Hematopoietic multipotent progenitor cell treated with erythropoietin and hydrocortisone succinate and interleukin-3 and kit ligand, for 8 days (in vitro differentiated cells): ENCODE measurements around the gene AKNAD1.
A peak's percentile ranks its signal among the peaks of the same experiment; 100 is the strongest.

Experiments
- DNase-seq: peaks from one replicate; pipeline ENCODE4 v3.0.0-alpha.2; 2015

AKNAD1 gene

GRCh38 chr1:108830119-108831008 lies 26.5 kb downstream of the AKNAD1 start:
- DNase-seq = no peak

DNA sequence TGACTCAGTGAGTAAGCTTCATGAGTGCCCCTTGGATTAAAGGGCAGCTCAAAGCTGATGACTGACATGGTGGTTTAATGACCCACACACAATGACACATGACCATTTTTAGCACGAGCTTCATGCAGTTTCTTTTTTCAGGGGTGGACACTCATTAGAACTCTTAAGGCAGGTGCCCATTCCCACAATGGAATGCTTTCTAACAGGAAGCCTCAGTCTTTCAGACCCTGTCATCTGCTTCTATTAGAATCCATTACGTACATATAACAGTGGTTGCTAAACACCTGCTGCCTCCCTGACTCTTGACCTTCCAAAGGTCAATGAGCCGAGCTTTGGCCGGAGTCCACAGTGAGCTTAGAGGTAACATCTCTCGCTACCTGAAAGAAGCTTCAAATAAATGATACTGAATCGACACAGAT lies 27.4 kb downstream of the AKNAD1 start:
- no peak for DNase-seq

DNA sequence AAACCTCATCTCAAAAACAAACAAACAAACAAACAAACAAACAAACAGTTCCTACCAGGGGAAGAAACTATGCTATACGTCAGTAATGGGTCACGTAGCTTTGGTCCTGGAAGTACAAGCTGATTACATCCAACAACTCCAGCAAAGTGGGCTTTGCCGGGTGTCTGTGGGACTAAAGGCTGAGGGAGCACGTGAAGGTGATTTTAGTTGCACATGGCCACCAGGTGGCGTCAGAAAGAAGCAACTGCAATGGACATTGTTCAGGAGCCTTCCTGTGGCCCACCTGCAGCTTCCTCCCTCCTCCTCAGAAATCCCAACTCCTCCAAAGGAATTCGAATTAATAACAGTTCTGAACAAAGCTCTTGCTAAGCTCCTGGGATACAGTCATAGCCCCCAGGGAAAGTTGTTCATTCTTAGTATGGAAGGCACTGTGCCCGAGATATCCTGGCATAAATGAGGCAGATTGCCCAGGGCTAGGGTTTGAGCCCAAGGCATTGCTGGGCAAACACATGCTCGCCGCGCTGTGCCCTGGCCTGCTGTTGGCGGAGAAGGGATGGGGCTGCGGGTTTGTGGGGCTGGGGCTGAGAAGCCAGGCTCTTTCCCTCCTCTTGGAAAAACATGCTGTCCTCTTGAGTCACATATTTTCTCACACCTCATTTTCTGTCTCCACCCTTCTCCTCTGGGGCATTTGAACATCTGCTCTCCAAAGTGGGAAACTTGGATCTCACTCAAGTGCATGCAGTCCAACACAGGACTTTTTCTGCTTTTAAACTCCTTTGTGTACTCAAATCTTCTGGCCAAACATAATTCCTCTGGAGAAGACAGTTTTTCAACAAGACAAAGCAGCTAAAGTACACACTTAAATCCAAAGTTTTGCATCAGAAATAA lies 28.6 kb downstream of the AKNAD1 start:
- peak; percentile 75 for DNase-seq

DNA sequence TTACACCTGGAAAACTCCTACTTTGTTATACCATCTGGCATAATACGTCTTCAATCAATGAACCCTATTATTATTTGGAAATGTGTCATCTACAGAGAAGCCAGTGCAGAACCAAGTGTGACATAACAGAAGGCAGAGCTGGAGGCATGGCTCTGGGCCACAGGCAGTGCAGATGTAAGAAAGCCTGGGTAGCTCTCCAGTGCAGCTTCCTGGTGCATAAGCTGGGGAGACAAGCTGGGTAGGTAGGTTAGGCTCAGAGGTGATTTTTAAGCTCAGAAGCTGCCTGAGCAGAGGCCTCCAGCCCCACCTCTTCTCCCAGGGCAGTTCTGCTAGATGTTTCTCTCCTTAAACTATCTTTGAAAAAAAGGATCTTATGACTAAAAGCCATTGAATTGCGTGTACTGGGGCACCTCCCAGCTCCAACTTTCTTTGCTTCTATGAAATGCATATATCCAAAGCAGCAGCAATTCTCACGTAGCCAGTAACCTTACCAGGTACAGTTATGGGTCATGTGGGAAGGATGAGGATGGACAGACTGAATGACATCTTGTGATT lies 30.7 kb downstream of the AKNAD1 start:
- no peak for DNase-seq

GRCh38 chr1:108824051-108824450 lies 32.8 kb downstream of the AKNAD1 start:
- DNase-seq = no peak

GRCh38 chr1:108823632-108824031 lies 33.3 kb downstream of the AKNAD1 start:
- no peak for DNase-seq

GRCh38 chr1:108819878-108820277 lies 37.0 kb downstream of the AKNAD1 start:
- DNase-seq = no peak

GRCh38 chr1:108817811-108818210 lies 39.1 kb downstream of the AKNAD1 start:
- DNase-seq = no peak

DNA sequence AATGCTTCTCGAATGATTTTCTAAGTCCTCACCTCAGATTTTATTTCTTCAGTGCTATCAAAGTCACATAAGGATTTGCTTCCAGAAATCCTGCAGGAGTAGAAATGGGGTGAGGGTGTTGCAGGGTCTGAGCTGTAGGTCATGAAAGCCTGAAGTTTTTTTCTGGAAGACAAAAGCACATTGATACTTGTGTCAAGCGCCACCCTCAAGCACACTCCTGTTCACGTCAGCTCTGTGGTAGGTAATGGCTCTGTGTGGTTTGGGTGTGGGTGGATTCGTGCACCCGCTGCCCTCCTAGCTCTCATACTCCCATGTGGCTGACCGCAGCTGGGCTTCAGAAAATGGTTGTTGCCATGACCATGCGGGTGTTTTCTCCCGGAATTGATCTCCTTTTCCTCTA lies 39.9 kb downstream of the AKNAD1 start:
- DNase-seq = no peak

- DNase-seq = no peak
Observed at GRCh38 chr1:108816049-108816893, 40.6 kb downstream of the AKNAD1 start.

- DNase-seq = no peak
Observed at GRCh38 chr1:108815566-108815965, 41.3 kb downstream of the AKNAD1 start.

GRCh38 chr1:108814343-108815125 lies 42.4 kb downstream of the AKNAD1 start:
- no peak for DNase-seq

- DNase-seq = no peak
Observed at GRCh38 chr1:108813326-108813725, 43.6 kb downstream of the AKNAD1 start.

- DNase-seq = no peak
Observed at GRCh38 chr1:108811611-108812010, 45.3 kb downstream of the AKNAD1 start.

DNA sequence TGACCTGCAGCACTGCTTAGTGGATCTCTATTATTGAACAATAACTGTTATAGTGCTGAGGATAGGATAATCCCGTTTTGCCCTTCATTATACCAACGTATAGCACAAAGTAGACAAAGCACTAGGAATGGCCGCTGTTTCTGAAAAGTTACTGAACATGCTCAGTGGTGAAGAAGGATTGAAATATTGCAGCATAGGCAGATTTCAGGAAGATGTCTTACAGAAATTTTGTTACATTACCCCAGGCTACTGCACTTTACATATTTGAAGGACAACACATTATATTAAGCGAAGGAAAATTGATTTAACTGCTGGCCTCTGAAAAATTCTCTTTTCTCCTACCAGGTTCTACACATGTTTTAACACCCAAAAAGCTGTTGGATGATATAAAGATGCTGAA lies 48.5 kb downstream of the AKNAD1 start:
- no peak for DNase-seq

- no peak for DNase-seq
Observed at GRCh38 chr1:108803548-108803947, 53.3 kb downstream of the AKNAD1 start.

GRCh38 chr1:108801101-108801500 lies 55.8 kb downstream of the AKNAD1 start:
- no peak for DNase-seq

DNA sequence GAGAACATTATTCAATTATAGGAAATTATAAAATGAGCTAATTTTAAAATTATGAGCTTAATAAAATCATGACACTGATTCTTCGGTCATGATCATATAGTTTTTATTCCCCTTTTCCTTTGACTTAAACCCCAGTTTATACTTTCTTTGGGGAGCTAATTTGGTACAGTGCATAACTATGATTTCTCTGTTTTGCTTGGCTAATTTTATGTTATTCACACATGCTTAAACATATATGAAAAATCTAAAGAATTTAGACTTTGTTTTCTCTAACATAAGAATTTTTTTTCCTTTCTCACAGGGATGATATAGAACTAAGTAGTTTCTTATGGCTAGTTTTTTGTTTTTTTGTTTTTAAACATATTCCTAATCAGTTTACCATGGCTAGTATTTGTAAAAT lies 57.9 kb downstream of the AKNAD1 start:
- DNase-seq = no peak

DNA sequence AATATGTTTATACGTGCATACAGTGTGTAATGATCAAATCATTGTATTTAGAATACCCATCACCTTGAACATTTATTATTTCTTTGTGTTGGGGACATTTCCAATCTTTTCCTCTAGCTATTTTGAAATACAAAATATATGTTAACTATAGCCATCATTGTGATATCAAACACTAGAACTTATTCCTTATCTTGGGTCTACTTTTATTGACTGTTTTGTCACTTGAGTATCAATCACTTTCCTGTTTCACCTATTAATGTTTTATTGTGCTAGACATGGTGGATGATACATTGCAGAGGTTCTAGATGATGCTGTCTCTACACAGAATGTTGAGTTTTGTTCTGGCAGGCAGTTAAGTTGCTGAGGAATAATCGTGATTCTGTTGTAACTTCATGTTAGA lies 64.5 kb downstream of the AKNAD1 start:
- DNase-seq = no peak

DNA sequence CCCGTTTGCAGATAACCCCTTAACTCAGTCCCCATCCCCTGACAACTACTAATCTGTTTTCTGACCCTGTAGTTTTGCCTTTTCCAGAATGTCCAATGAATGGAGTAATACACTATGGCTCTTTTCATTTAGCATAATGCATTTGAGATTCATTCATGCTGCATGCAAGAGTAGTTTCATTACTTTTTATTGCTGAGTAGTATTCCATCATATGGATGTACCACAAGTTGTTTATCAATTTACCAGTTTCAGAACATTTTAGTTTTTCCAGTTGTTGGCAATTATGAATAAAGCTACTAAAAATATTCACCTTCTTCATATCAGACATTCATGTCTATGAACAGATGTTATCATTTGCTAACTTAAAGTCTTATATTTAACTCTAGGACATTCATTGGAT lies 65.1 kb downstream of the AKNAD1 start:
- no peak for DNase-seq

DNA sequence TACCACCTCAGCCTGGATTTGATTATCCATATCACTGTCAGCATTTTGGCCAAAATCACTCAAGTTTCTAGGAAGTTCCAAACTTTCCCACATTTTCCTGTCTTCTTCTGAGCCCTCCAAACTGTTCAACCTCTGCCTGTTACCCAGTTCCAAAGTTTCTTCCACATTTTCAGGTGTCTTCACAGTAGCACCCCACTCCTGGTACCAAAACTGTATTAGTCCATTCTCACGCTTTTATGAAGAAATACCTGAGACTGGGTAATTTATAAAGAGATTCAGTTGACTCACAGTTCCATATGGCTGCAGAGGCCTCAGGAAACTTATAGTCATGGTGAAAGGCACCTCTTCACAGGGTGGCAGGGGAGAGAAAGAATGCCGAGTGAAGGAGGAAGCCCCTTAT lies 71.0 kb downstream of the AKNAD1 start:
- no peak for DNase-seq

DNA sequence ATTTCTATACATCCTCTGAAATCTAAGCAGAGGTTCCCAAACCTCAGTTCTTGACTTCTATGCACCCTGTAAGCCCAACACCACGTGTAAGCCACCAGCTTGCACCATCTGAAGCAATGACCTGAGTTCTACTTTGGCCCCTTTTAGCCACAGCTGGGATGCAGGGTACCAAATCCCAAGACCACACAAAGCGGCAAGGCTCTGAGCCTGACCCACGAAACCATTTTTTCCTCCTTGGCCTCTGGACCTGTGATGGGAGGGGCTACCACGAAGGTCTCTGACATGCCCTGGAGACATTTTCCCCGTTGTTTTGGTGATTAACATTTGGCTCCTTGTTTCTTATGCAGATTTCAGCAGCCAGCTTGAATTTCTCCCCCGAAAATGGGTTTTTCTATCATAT lies 71.6 kb downstream of the AKNAD1 start:
- no peak for DNase-seq
